Glutamatergic neuron (in vitro differentiated cells): ENCODE data around the gene CLTCL1. TPM values are rescaled to one million over a fixed set of nuclear protein-coding genes. Genes with fewer than 3 reads are reported as not detected.

Experiments
- DNase-seq: peaks from one replicate; pipeline ENCODE4 v3.0.0; 2022
- H3K27ac Mint-ChIP-seq: one replicate; pipeline ENCODE4 v1.8.0; 2020; ENCODE audit warnings: mild to moderate bottlenecking, mixed read lengths, inconsistent platforms; ENCODE audit not compliant: unreplicated experiment
- H3K27me3 Mint-ChIP-seq: one replicate; pipeline ENCODE4 v1.8.0; 2020; ENCODE audit warnings: mild to moderate bottlenecking, moderate library complexity, mixed read lengths, inconsistent platforms; ENCODE audit not compliant: unreplicated experiment
- H3K36me3 Mint-ChIP-seq: one replicate; pipeline ENCODE4 v1.8.0; 2020; ENCODE audit warnings: mild to moderate bottlenecking, mixed read lengths, inconsistent platforms; ENCODE audit not compliant: unreplicated experiment
- H3K4me1 Mint-ChIP-seq: one replicate; pipeline ENCODE4 v1.8.0; 2020; ENCODE audit warnings: mild to moderate bottlenecking, low read depth, mixed read lengths, inconsistent platforms; ENCODE audit not compliant: unreplicated experiment
- H3K4me3 Mint-ChIP-seq: one replicate; pipeline ENCODE4 v1.8.0; 2020; ENCODE audit warnings: mild to moderate bottlenecking, mixed read lengths, inconsistent platforms; ENCODE audit not compliant: unreplicated experiment
- H3K9me3 Mint-ChIP-seq: one replicate; pipeline ENCODE4 v1.8.0; 2020; ENCODE audit warnings: mild to moderate bottlenecking, moderate library complexity, mixed read lengths, inconsistent platforms; ENCODE audit not compliant: unreplicated experiment
- total RNA-seq: library from RNA; stranded (reverse); fragmentation: NEBNext Ultra II Directional; extraction: Animal tissue kit (Norgen Biotek cat#: 25700); gene quantifications from one replicate; pipeline ENCODE4 v1.2.1, GENCODE V29; 2021; ENCODE audit not compliant: unreplicated experiment
- TF ChIP-seq, protein P1 (sequence below): fragments of 200-600 bp; sonication (generic); IDR thresholded peaks from one replicate; pipeline ENCODE4 v1.5.0; 2021; ENCODE audit not compliant: partially characterized antibody, unreplicated experiment

The CLTCL1 gene
- total RNA-seq, 1 donor from 2014 or later: 11.8 TPM

DNA sequence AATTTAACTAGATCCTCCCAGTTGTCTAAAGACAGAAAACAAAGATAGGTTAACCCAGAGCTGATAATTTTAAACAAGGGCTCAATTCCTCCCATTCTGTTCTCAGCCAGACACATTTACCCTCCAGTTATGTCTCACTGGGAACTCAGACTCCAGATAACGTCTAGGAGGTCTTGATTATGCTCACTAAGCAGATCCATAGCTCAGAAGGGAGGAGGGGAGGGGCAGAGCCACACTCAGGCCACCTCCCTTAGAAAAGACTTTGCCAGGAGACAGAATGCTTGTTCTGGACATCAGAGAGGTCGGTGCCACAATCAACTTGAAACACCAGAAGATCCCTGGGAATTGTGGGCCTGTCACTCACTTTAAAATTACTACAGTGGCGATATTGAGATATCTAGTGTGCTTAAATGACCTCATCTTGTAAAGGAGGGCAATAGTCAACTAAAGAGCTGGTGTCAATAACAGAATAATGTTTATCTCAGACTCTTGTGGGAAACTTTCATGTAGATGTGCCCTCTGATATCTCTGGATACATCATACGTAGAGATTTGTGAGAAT lies 83.2 kb downstream of the CLTCL1 start:
- TF ChIP-seq, protein P1, sequence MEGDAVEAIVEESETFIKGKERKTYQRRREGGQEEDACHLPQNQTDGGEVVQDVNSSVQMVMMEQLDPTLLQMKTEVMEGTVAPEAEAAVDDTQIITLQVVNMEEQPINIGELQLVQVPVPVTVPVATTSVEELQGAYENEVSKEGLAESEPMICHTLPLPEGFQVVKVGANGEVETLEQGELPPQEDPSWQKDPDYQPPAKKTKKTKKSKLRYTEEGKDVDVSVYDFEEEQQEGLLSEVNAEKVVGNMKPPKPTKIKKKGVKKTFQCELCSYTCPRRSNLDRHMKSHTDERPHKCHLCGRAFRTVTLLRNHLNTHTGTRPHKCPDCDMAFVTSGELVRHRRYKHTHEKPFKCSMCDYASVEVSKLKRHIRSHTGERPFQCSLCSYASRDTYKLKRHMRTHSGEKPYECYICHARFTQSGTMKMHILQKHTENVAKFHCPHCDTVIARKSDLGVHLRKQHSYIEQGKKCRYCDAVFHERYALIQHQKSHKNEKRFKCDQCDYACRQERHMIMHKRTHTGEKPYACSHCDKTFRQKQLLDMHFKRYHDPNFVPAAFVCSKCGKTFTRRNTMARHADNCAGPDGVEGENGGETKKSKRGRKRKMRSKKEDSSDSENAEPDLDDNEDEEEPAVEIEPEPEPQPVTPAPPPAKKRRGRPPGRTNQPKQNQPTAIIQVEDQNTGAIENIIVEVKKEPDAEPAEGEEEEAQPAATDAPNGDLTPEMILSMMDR: no peak
- H3K9me3 Mint-ChIP-seq: peaks cover 3% of the 10 kb centered on the region
- H3K27ac Mint-ChIP-seq: no peak overlapping the region
- H3K4me1 Mint-ChIP-seq: no peaks in the 10 kb centered on the region
- H3K4me3 Mint-ChIP-seq: no peak overlapping the region
- DNase-seq: no peak
- H3K36me3 Mint-ChIP-seq: no peaks in the 10 kb centered on the region
- no peaks in the 10 kb centered on the region for H3K27me3 Mint-ChIP-seq

DNA sequence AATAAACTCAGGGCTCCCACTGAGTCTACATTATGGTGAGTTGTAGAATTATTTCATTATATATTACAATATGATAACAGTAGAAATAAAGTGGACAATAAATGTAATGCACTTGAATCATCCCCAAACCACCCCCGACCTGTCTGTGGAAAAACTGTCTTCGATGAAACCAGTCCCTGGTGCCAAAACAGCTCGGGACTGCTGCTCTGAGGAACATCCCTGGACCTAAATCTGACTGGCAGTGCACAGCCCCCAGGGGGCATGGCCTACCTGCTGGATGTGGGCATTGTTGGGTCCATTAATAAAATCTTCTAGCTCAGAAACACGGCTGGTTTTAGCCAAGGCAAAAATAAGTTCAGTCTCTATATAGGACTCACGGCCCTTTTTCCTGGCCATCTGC lies 83.6 kb downstream of the CLTCL1 start:
- Mint-ChIP-seq H3K9me3 (peaks cover 3% of the 10 kb centered on the region), H3K27ac (no peak overlapping the region), H3K27me3 (no peaks in the 10 kb centered on the region), H3K4me1 (no peaks in the 10 kb centered on the region), H3K4me3 (no peak overlapping the region), H3K36me3 (no peaks in the 10 kb centered on the region)
- TF ChIP-seq, protein P1: no peak
- DNase-seq: no peak

DNA sequence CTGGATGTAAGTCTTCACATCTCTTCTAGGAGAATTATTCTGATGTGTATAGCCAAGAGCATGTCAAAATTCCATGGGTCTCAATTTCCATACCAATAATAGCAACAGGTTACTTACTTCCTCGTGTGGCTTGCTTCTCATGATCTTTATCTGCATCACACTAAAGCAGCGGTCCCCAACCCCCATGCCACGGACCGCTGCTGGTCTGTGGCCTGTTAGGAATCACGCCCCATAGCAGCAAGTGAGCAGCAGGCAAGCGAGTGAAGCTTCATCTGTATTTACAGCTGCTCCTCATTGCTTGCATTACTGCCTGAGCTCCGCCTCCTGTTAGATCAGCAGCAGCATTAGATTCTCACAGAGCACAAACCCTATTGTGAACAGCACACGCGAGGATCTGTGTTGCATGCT lies 84.1 kb downstream of the CLTCL1 start:
- no peak overlapping the region for H3K4me3 Mint-ChIP-seq
- DNase-seq: no peak
- TF ChIP-seq, protein P1: no peak
- H3K9me3 Mint-ChIP-seq: peaks cover 3% of the 10 kb centered on the region
- H3K27ac Mint-ChIP-seq: no peak overlapping the region
- peaks cover 4% of the 10 kb centered on the region for H3K36me3 Mint-ChIP-seq
- H3K27me3 Mint-ChIP-seq: peaks cover 4% of the 10 kb centered on the region
- no peaks in the 10 kb centered on the region for H3K4me1 Mint-ChIP-seq

DNA sequence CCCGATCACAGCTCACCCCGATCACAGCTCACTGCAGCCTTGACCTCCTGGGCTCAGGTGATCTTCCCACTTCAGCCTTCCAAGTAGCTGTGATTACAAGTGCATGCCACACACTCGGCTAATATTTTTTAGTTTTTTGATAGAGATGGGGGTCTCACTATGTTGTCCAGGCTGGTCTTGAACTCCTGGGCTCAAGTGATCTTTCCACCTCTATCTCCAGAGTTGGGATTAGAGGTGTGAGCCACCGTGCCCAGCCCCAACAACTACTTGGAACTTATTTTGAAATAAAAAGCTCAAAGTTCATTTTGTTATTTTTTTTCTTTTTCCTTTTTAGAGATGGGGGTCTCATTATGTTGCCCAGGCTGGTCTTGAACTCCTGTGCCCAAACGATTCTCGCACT lies 85.2 kb downstream of the CLTCL1 start:
- H3K4me1 Mint-ChIP-seq: no peaks in the 10 kb centered on the region
- no peak overlapping the region for H3K27ac Mint-ChIP-seq
- H3K27me3 Mint-ChIP-seq: peaks cover 4% of the 10 kb centered on the region
- DNase-seq: no peak
- H3K36me3 Mint-ChIP-seq: peaks cover 9% of the 10 kb centered on the region
- peaks cover 3% of the 10 kb centered on the region for H3K9me3 Mint-ChIP-seq
- TF ChIP-seq, protein P1: no peak
- no peak overlapping the region for H3K4me3 Mint-ChIP-seq

DNA sequence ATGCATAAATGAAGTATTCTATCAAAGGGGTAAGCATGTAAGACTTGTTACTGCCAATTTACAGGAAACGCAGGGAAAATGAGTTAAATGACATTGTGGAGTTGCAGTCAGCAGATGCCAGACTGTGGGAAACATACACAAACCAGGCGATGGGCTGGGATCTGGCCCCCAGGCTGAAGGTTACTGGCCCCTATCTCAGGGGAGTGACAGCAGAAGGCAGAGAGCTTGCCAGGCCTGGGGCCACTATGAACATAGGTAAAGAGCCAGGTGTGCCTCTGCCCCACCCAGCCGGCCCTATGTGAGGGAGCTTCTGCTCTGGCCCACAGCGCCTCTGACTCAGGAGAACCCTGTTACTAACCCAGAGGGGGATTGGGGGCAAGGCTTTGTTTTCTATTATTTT lies 86.9 kb downstream of the CLTCL1 start:
- Mint-ChIP-seq H3K27ac (no peak overlapping the region), H3K27me3 (peaks cover 4% of the 10 kb centered on the region), H3K36me3 (peaks cover 9% of the 10 kb centered on the region), H3K4me1 (no peaks in the 10 kb centered on the region), H3K4me3 (no peak overlapping the region), H3K9me3 (peaks cover 1% of the 10 kb centered on the region)
- TF ChIP-seq, protein P1: no peak
- no peak for DNase-seq
